Forelimb muscle (tissue), 1 donor: Measurements from ENCODE around the gene AFG3L2. TPM values are rescaled to one million over a fixed set of nuclear protein-coding genes. Genes with fewer than 3 reads are reported as not detected.

Experiments
- polyA plus RNA-seq: library from polyadenylated mRNA; unstranded; fragments of 120-200 nt; gene quantifications from one replicate; pipeline ENCODE4 v1.2.1, GENCODE V29; 2013; ENCODE audit not compliant: insufficient read length

The AFG3L2 gene
- polyA plus RNA-seq, 1 donor = 53.7 TPM

Other genes with a start within 250 kb of the AFG3L2 start
- not detected for gene CIDEA, start 122.9 kb downstream of the AFG3L2 start, polyA plus RNA-seq
- gene TUBB6, start 69.0 kb downstream of the AFG3L2 start, polyA plus RNA-seq = 224 TPM
- 6.9 TPM for gene PRELID3A, start 30.7 kb upstream of the AFG3L2 start, polyA plus RNA-seq